Measurements from ENCODE around the gene NINL. TPM values are rescaled to one million over a fixed set of nuclear protein-coding genes. Genes with fewer than 3 reads are reported as not detected.

The NINL gene
- total and polyA plus RNA-seq, 4 donors: 1.9 to 3.6 (median 2.8) TPM

DNA sequence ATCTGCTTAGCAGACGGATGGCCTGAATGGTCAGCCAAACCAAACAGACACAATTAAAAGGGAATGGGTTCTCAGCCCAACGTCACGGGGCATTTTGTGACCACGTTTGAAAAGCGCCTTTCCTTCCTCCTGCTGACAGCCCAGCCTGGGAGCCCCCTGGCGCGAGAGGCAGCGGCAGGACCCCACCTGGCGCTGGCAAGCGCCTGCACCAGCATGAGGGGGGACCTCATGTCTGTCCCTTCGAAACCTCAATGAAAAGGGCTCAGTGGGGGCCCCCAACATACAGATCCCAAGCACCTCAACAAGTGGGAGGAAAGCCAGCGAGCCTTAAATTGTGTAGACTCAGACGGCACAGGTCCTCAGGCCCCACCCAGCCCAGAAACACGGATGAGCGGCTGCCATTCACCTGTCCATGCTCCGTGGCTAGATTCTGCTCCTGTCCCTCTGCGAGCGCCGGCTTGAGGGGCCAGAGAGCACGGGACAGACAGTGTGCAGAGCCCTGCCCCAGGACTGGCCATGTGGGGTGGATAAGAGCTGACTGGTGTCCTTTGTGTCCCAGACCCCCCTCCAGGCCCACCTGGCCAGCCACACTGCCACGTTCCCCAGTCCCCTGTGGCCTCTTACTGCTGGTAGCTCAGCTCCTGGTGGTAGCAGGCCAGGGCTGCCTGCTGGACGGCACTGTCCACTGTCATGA is 87.6 kb downstream of the NINL start:
- peaks cover 0 to 4% (median 0%) of the 10 kb centered on the region in 4 donors for H3K36me3 ChIP-seq (ENCODE audit: control insufficient read depth in 4 of 4, insufficient read depth in 3 of 4, low read depth in 1 of 4, low read length in 3 of 4)
- H3K27ac ChIP-seq (ENCODE audit: low read depth in 1 of 2, low read length in 2 of 2): no peak overlapping the region
- no peaks in the 10 kb centered on the region for H3K27me3 ChIP-seq (ENCODE audit: control insufficient read depth in 4 of 4, insufficient read depth in 4 of 4, low read length in 3 of 4)
- no peak overlapping the region for H3K9ac ChIP-seq (ENCODE audit: low read depth in 1 of 2, low read length in 2 of 2)
- no peaks in the 10 kb centered on the region for H3K9me3 ChIP-seq (ENCODE audit: control insufficient read depth in 4 of 4, low read length in 3 of 4)
- TF ChIP-seq GABPA (IDR thresholded peaks at IDR 0.05 in 1 of 2, conservative IDR thresholded peaks at IDR 0.05 in 1 of 2) (no peak), RXRA (IDR thresholded peaks at IDR 0.05) (no peak), HNF4A (conservative IDR thresholded peaks at IDR 0.05) (no peak), EGR1 (IDR thresholded peaks at IDR 0.05; ENCODE audit: low read depth in 2 of 2) (no peak), SP1 (IDR thresholded peaks at IDR 0.05) (no peak), NR2F2 (IDR thresholded peaks at IDR 0.05) (no peak), CTCF (IDR thresholded peaks at IDR 0.05; ENCODE audit: low read depth, low read length, missing input control) (no peak), TAF1 (conservative IDR thresholded peaks at IDR 0.05) (no peak)
- peaks cover 0 to 10% (median 4%) of the 10 kb centered on the region in 4 donors for H3K4me1 ChIP-seq (ENCODE audit: control insufficient read depth in 4 of 4, insufficient read depth in 4 of 4, low read length in 3 of 4)
- DNase-seq (ENCODE audit: low spot score): no peak
- WGBS: 91% methylated on average over 22 of the region's 22 CpGs
- no peak overlapping the region for H3K4me3 ChIP-seq (ENCODE audit: low read depth in 1 of 3, low read length in 3 of 3)

- Histone ChIP-seq H3K9me3 (ENCODE audit: control insufficient read depth in 4 of 4, low read length in 3 of 4) (no peaks in the 10 kb centered on the region), H3K9ac (ENCODE audit: low read depth in 1 of 2, low read length in 2 of 2) (no peak overlapping the region), H3K27ac (ENCODE audit: low read depth in 1 of 2, low read length in 2 of 2) (no peak overlapping the region), H3K4me1 (ENCODE audit: control insufficient read depth in 4 of 4, insufficient read depth in 4 of 4, low read length in 3 of 4) (peaks cover 0 to 10% (median 4%) of the 10 kb centered on the region in 4 donors), H3K36me3 (ENCODE audit: control insufficient read depth in 4 of 4, insufficient read depth in 3 of 4, low read depth in 1 of 4, low read length in 3 of 4) (peaks cover 0 to 4% (median 0%) of the 10 kb centered on the region in 4 donors), H3K4me3 (ENCODE audit: low read depth in 1 of 3, low read length in 3 of 3) (no peak overlapping the region), H3K27me3 (ENCODE audit: control insufficient read depth in 4 of 4, insufficient read depth in 4 of 4, low read length in 3 of 4) (no peaks in the 10 kb centered on the region)
- TF ChIP-seq EGR1 (IDR thresholded peaks at IDR 0.05; ENCODE audit: low read depth in 2 of 2) (no peak), CTCF (IDR thresholded peaks at IDR 0.05; ENCODE audit: low read depth, low read length, missing input control) (no peak), JUND (IDR thresholded peaks at IDR 0.05) (no peak), YY1 (IDR thresholded peaks at IDR 0.05) (no peak), HNF4A (conservative IDR thresholded peaks at IDR 0.05) (no peak), REST (IDR thresholded peaks at IDR 0.05) (no peak), RAD21 (IDR thresholded peaks at IDR 0.05) (no peak), SP1 (IDR thresholded peaks at IDR 0.05) (no peak), HNF4G (IDR thresholded peaks at IDR 0.05) (no peak), FOXA2 (IDR thresholded peaks at IDR 0.05) (no peak), GABPA (IDR thresholded peaks at IDR 0.05 in 1 of 2, conservative IDR thresholded peaks at IDR 0.05 in 1 of 2) (no peak), RXRA (IDR thresholded peaks at IDR 0.05) (no peak)
- TF ChIP-seq, protein P1, sequence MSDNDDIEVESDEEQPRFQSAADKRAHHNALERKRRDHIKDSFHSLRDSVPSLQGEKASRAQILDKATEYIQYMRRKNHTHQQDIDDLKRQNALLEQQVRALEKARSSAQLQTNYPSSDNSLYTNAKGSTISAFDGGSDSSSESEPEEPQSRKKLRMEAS (IDR thresholded peaks at IDR 0.05): no peak
- DNase-seq (ENCODE audit: low spot score): no peak
- 91% methylated on average over 9 of the region's 9 CpGs for WGBS
These were observed 88.3 kb downstream of the NINL start for GRCh38 chr20:25496968-25497401.

Data from liver (tissue), 9 donors.